Memory B cell (primary cell): ENCODE measurements around the gene CHRNB4.

Experiments used
- ATAC-seq: fragments of 150-1000 bp; cut with Tn5 transposase; 2 replicates; pipeline ENCODE4 v1.10.0; 2021; ENCODE audit warnings: low read depth, mild to moderate bottlenecking, moderate library complexity
- DNase-seq, 2 donors: peaks; one replicate each; pipeline ENCODE4 v3.0.0; 2022; ENCODE audit warnings: low spot score in 2 of 2
- H3K27ac Mint-ChIP-seq: one replicate; pipeline ENCODE4 v1.8.0; 2022; ENCODE audit warnings: mild to moderate bottlenecking, moderate library complexity, mixed read lengths
- H3K27me3 Mint-ChIP-seq: one replicate; pipeline ENCODE4 v1.8.0; 2022; ENCODE audit warnings: mixed read lengths
- H3K36me3 Mint-ChIP-seq: one replicate; pipeline ENCODE4 v1.8.0; 2022; ENCODE audit warnings: mild to moderate bottlenecking, mixed read lengths
- H3K4me1 Mint-ChIP-seq: one replicate; pipeline ENCODE4 v1.8.0; 2022; ENCODE audit warnings: mixed read lengths
- H3K4me3 Mint-ChIP-seq: one replicate; pipeline ENCODE4 v1.8.0; 2022; ENCODE audit warnings: mild to moderate bottlenecking, moderate library complexity, mixed read lengths
- H3K9me3 Mint-ChIP-seq: one replicate; pipeline ENCODE4 v1.8.0; 2022; ENCODE audit warnings: mixed read lengths

The CHRNB4 gene

GRCh38 chr15:78675617-78676360 is 34.8 kb upstream of the CHRNB4 start:
- no peak for DNase-seq
- H3K9me3 Mint-ChIP-seq = no peaks in the 10 kb centered on the region
- H3K4me3 Mint-ChIP-seq = no peak overlapping the region
- H3K27me3 Mint-ChIP-seq = peaks cover 2% of the 10 kb centered on the region
- ATAC-seq = no peak
- H3K4me1 Mint-ChIP-seq = peaks cover 4% of the 10 kb centered on the region
- no peak overlapping the region for H3K27ac Mint-ChIP-seq
- H3K36me3 Mint-ChIP-seq = no peaks in the 10 kb centered on the region

GRCh38 chr15:78675206-78675605 is 34.2 kb upstream of the CHRNB4 start:
- peaks cover 4% of the 10 kb centered on the region for H3K4me1 Mint-ChIP-seq
- H3K27me3 Mint-ChIP-seq = peaks cover 2% of the 10 kb centered on the region
- no peaks in the 10 kb centered on the region for H3K9me3 Mint-ChIP-seq
- H3K36me3 Mint-ChIP-seq = no peaks in the 10 kb centered on the region
- no peak overlapping the region for H3K27ac Mint-ChIP-seq
- DNase-seq = no peak
- H3K4me3 Mint-ChIP-seq = no peak overlapping the region
- ATAC-seq = no peak

- peaks cover 4% of the 10 kb centered on the region for H3K4me1 Mint-ChIP-seq
- H3K36me3 Mint-ChIP-seq = no peaks in the 10 kb centered on the region
- no peak overlapping the region for H3K27ac Mint-ChIP-seq
- no peaks in the 10 kb centered on the region for H3K9me3 Mint-ChIP-seq
- no peak overlapping the region for H3K4me3 Mint-ChIP-seq
- peaks cover 2% of the 10 kb centered on the region for H3K27me3 Mint-ChIP-seq
- no peak for ATAC-seq
- DNase-seq = no peak
Observed at GRCh38 chr15:78673917-78674444, 33.0 kb upstream of the CHRNB4 start.

- Mint-ChIP-seq H3K9me3 (no peaks in the 10 kb centered on the region), H3K27me3 (peaks cover 3% of the 10 kb centered on the region), H3K36me3 (no peaks in the 10 kb centered on the region), H3K4me3 (no peak overlapping the region), H3K27ac (no peak overlapping the region), H3K4me1 (peaks cover 4% of the 10 kb centered on the region)
- DNase-seq = no peak
- ATAC-seq = no peak
Observed at GRCh38 chr15:78673476-78673875, 32.5 kb upstream of the CHRNB4 start.

- no peaks in the 10 kb centered on the region for H3K36me3 Mint-ChIP-seq
- no peak for ATAC-seq
- H3K4me3 Mint-ChIP-seq = no peak overlapping the region
- H3K27me3 Mint-ChIP-seq = peaks cover 9% of the 10 kb centered on the region
- H3K9me3 Mint-ChIP-seq = no peaks in the 10 kb centered on the region
- H3K27ac Mint-ChIP-seq = no peak overlapping the region
- no peak for DNase-seq
- H3K4me1 Mint-ChIP-seq = no peaks in the 10 kb centered on the region
Observed at GRCh38 chr15:78672285-78673014, 31.4 kb upstream of the CHRNB4 start.

- H3K27ac Mint-ChIP-seq = no peak overlapping the region
- H3K9me3 Mint-ChIP-seq = no peaks in the 10 kb centered on the region
- H3K36me3 Mint-ChIP-seq = no peaks in the 10 kb centered on the region
- DNase-seq (no peak), ATAC-seq (no peak)
- no peaks in the 10 kb centered on the region for H3K4me1 Mint-ChIP-seq
- H3K4me3 Mint-ChIP-seq = no peak overlapping the region
- peaks cover 11% of the 10 kb centered on the region for H3K27me3 Mint-ChIP-seq
Observed at GRCh38 chr15:78671626-78672211, 30.7 kb upstream of the CHRNB4 start.

GRCh38 chr15:78668987-78669386 is 28.0 kb upstream of the CHRNB4 start:
- Mint-ChIP-seq H3K9me3 (no peaks in the 10 kb centered on the region), H3K27ac (no peak overlapping the region), H3K36me3 (no peaks in the 10 kb centered on the region), H3K4me1 (no peaks in the 10 kb centered on the region), H3K4me3 (no peak overlapping the region), H3K27me3 (peaks cover 13% of the 10 kb centered on the region)
- DNase-seq (no peak), ATAC-seq (no peak)

- Mint-ChIP-seq H3K36me3 (no peaks in the 10 kb centered on the region), H3K4me3 (no peak overlapping the region), H3K27ac (no peak overlapping the region), H3K4me1 (no peaks in the 10 kb centered on the region), H3K27me3 (peaks cover 11% of the 10 kb centered on the region), H3K9me3 (no peaks in the 10 kb centered on the region)
- no peak for ATAC-seq
- no peak for DNase-seq
Observed at GRCh38 chr15:78667578-78668236, 26.7 kb upstream of the CHRNB4 start.

- ATAC-seq = no peak
- no peaks in the 10 kb centered on the region for H3K4me1 Mint-ChIP-seq
- no peaks in the 10 kb centered on the region for H3K9me3 Mint-ChIP-seq
- DNase-seq = no peak
- H3K4me3 Mint-ChIP-seq = no peak overlapping the region
- peaks cover 13% of the 10 kb centered on the region for H3K27me3 Mint-ChIP-seq
- H3K27ac Mint-ChIP-seq = no peak overlapping the region
- no peaks in the 10 kb centered on the region for H3K36me3 Mint-ChIP-seq
Observed at GRCh38 chr15:78666010-78666409, 25.0 kb upstream of the CHRNB4 start.

GRCh38 chr15:78663703-78664102 is 22.7 kb upstream of the CHRNB4 start:
- Mint-ChIP-seq H3K36me3 (no peaks in the 10 kb centered on the region), H3K27me3 (peaks cover 17% of the 10 kb centered on the region), H3K27ac (no peak overlapping the region), H3K4me3 (no peak overlapping the region), H3K9me3 (no peaks in the 10 kb centered on the region), H3K4me1 (no peaks in the 10 kb centered on the region)
- ATAC-seq = no peak
- DNase-seq = no peak

GRCh38 chr15:78662028-78662427 is 21.0 kb upstream of the CHRNB4 start:
- H3K27me3 Mint-ChIP-seq = peaks cover 10% of the 10 kb centered on the region
- H3K9me3 Mint-ChIP-seq = no peaks in the 10 kb centered on the region
- no peaks in the 10 kb centered on the region for H3K36me3 Mint-ChIP-seq
- no peak for DNase-seq
- no peaks in the 10 kb centered on the region for H3K4me1 Mint-ChIP-seq
- H3K4me3 Mint-ChIP-seq = no peak overlapping the region
- no peak for ATAC-seq
- no peak overlapping the region for H3K27ac Mint-ChIP-seq

- H3K36me3 Mint-ChIP-seq = no peaks in the 10 kb centered on the region
- H3K27me3 Mint-ChIP-seq = peaks cover 10% of the 10 kb centered on the region
- no peaks in the 10 kb centered on the region for H3K4me1 Mint-ChIP-seq
- ATAC-seq (no peak), DNase-seq (no peak)
- no peaks in the 10 kb centered on the region for H3K9me3 Mint-ChIP-seq
- H3K27ac Mint-ChIP-seq = no peak overlapping the region
- no peak overlapping the region for H3K4me3 Mint-ChIP-seq
Observed at GRCh38 chr15:78661001-78661400, 20.0 kb upstream of the CHRNB4 start.

GRCh38 chr15:78660584-78660983 is 19.6 kb upstream of the CHRNB4 start:
- H3K9me3 Mint-ChIP-seq = no peaks in the 10 kb centered on the region
- H3K4me3 Mint-ChIP-seq = no peak overlapping the region
- no peak overlapping the region for H3K27ac Mint-ChIP-seq
- H3K27me3 Mint-ChIP-seq = peaks cover 9% of the 10 kb centered on the region
- no peaks in the 10 kb centered on the region for H3K4me1 Mint-ChIP-seq
- DNase-seq (no peak), ATAC-seq (no peak)
- H3K36me3 Mint-ChIP-seq = no peaks in the 10 kb centered on the region

- Mint-ChIP-seq H3K9me3 (no peaks in the 10 kb centered on the region), H3K27me3 (peaks cover 8% of the 10 kb centered on the region), H3K4me1 (no peaks in the 10 kb centered on the region), H3K27ac (no peak overlapping the region), H3K36me3 (no peaks in the 10 kb centered on the region), H3K4me3 (no peak overlapping the region)
- DNase-seq (no peak), ATAC-seq (no peak)
Observed at GRCh38 chr15:78658823-78659222, 17.8 kb upstream of the CHRNB4 start.
